HK-2 (cell line): Measurements from ENCODE around the gene PPP1R10.

ENCODE experiments used
- DNase-seq: peaks from one replicate; pipeline ENCODE4 v3.0.0-alpha.2; 2018; ENCODE audit not compliant: unreplicated experiment

Gene PPP1R10

DNA sequence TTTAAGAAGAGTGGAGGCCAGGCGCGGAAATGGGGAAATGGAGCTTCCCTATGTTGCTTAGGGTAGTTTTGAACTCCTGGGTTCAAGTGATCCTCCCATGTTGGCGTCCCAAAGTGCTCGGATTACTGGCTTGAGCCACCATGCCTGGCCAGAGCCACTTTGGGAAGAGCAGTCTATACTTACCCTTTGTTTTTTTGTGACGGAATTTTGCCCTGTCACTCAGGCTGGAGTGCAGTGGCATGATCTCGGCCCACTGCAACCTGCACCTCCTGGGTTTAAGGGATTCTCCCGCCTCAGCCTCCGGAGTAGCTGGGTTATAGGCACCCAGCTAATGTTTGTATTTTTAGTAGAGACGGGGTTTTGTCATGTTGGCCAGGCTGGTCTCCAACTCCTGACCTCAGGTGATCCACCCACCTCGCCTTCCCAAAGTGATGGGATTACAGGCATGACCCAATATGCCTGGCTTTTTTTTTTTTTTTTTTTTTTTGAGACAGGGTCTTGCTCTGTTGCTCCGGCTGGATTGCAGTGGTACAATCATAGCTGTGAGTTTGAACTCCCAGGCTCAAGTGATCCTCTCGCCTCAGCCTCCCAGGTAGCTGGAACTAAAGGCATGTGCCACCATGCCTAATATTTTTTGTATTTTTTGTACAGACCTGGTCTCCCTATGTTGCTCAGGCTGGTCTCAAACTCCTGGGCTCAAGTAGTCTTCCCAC lies 18.0 kb downstream of the PPP1R10 start:
- DNase-seq = no peak

DNA sequence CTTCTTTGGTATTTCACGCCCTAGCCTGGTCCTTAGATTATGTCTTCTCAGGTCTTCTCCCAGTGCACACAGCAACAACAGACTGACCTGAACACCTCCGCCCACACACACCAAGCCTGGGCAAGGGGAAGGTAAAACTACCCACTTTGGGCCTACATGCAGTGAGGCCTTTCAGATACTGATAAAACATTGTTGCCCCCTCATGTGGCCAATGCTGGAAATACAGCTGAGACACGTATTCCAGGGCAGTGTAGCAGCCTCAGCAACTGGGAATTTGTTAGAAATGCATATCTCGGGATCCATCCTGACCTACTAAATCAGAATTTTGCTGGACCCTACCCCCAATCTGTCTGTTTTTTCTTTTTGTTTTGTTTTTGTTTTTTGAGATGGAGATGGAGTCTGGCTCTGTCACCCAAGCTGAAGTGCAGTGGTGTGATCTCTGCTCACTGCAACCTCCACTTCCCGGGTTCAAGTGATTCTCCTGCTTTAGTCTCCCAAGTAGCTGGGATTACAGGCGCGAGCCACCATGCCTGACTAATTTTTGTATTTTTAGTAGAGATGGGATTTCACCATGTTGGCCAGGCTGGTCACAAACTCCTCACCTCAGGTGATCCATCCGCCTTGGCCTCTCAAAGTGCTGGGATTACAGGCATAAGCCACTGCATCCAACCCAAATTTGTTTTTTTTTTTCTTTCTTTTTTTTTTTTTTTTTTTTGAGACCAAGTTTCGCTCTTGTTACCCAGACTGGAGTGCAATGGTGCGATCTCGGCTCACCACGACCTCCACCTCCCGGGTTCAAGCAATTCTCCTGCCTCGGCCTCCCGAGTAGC lies 19.5 kb downstream of the PPP1R10 start:
- peak; percentile 72 for DNase-seq

DNA sequence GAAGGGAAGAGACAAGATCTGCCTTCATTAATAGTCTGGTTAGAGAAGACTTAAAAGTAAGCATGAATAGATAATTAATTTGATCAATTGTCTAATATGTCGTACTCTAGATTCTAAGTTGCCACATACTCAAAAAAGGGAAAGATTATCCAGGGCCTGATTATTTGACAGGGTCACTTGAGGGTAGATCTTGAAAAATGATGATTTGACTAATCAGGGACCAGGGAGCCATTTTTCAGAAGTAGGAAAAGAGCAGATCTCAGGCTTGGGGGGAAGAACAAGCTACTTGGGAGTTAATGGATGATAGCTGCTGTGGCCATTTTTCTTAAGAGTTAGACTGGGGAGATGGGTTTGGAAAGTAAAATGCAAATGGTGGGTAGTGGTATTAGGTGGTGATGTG lies 24.8 kb downstream of the PPP1R10 start:
- no peak for DNase-seq

GRCh38 chr6:30591008-30591407 lies 26.0 kb downstream of the PPP1R10 start:
- DNase-seq = no peak

- no peak for DNase-seq
Measured at GRCh38 chr6:30590509-30590908, 26.5 kb downstream of the PPP1R10 start.

- no peak for DNase-seq
Measured at GRCh38 chr6:30589754-30590358, 27.2 kb downstream of the PPP1R10 start.

DNA sequence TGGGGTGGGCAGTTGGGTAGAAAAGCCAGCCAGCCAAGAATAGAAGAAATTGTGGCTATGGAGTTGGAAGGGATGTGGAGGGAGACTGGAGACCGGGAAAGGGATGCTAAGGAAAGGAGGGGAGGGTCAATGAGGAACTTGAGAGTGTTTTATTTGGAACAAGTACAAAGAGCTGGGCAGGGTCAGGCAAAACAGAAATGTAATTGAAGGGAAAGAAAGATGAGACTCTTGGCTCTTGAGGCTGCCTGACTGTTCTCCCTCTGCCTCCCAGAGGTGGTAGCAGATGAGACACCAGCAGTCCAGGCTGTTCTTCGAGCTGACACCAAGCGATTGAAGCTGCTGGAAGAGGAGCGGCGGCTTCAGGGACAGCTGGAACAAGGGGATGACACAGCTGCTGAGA lies 33.1 kb downstream of the PPP1R10 start:
- no peak for DNase-seq

DNA sequence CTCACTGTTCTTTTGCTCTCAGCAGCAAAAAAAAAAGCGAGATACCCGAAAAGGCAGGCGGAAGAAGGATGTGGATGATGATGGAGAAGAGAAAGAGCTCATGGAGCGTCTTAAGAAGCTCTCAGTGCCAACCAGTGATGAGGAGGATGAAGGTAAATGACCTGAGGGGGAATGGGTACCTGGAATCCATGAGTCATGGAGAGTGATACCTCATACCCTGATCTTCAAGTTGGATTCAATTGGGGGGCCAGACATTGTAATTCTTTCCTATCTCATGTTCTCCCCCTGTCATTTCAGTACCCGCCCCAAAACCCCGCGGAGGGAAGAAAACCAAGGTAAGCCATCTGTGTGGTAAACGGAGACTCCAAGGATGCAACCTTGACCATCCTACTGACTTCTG lies 39.0 kb downstream of the PPP1R10 start:
- no peak for DNase-seq

DNA sequence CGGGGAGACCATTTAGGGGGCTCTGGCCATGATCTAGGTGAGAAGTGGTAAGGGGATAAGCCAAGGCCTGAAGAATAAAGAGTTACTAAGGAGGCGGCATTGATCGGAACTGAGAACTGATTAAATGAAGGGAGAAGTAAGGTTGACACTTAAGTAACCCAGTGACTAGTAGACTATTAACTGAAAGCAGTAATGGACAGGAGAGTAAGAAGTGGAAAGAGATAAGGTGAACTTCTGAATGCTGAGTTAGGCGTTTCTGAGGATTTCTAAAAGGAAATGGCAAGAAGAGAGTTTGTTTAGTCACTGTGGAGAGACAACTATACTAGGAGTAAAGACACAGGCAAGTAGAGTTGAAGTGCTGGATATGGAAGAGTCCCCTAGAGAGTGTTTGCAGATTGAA lies 43.9 kb downstream of the PPP1R10 start:
- DNase-seq = no peak

GRCh38 chr6:30572148-30572547 lies 44.9 kb downstream of the PPP1R10 start:
- no peak for DNase-seq

- DNase-seq = no peak
Measured at GRCh38 chr6:30571762-30572082, 45.3 kb downstream of the PPP1R10 start.

DNA sequence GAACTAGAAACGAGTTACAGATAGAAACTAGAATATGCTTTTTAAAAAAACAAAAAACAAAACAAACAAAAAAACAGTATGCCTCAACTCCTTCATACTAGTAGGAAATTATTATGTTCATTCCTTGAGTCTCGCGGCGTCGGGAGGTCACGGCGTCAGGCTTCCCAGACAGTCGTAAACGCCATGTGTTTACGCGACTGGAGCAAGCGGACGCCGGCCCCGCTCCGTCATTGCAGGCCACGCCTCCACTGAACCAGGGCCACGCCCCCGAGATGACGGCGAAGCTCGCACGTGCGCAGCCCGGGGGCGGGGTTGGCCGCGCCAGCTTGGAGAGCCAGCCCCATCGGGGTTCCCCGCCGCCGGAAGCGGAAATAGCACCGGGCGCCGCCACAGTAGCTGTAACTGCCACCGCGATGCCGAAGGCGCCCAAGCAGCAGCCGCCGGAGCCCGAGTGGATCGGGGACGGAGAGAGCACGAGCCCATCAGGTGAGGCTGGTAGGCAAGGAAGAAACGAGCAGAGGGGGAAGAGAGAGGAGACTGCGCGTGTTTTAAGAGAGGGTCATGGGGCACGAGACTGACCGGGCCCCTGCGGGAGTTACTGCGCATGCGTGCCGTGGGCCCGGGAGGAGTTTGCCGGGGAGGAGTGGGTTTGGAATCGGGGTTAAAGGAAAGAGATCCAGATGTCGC lies 45.8 kb downstream of the PPP1R10 start, which contains the start of gene ABCF1:
TSS of gene ABCF1 (plus strand) at position 368 of the 687 bp plus-strand sequence. CDS start at position 414, 46 bp downstream.
- DNase-seq = peak; percentile 98

GRCh38 chr6:30570740-30571074 lies 46.3 kb downstream of the PPP1R10 start:
- DNase-seq = no peak

- no peak for DNase-seq
Measured at GRCh38 chr6:30570263-30570662, 46.8 kb downstream of the PPP1R10 start.

GRCh38 chr6:30568245-30568644 lies 48.8 kb downstream of the PPP1R10 start:
- DNase-seq = no peak

DNA sequence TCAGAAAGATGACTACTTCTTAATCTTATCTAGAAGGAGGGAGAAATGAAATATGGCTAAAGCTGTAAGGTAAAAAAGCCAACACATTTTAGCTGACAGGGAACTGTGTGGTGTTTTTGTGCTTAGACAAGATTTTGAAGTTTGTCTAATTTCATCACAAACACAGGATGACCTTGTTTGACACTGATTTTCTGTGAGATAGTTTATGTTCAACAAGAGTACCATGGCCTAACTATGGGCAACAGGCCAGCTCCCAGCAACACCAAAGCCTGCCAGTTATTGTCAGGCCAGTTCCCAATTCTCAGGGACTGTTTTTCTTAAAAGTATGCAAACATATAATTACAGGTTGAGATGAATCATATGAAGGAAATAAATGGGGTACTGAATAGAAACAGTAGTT lies 51.3 kb downstream of the PPP1R10 start:
- DNase-seq = no peak

- DNase-seq = no peak
Measured at GRCh38 chr6:30564114-30564513, 52.9 kb downstream of the PPP1R10 start.

- DNase-seq = no peak
Measured at GRCh38 chr6:30562470-30563425, 54.3 kb downstream of the PPP1R10 start.

GRCh38 chr6:30560930-30561329 lies 56.1 kb downstream of the PPP1R10 start:
- no peak for DNase-seq

GRCh38 chr6:30557683-30557981 lies 59.4 kb downstream of the PPP1R10 start:
- no peak for DNase-seq

DNA sequence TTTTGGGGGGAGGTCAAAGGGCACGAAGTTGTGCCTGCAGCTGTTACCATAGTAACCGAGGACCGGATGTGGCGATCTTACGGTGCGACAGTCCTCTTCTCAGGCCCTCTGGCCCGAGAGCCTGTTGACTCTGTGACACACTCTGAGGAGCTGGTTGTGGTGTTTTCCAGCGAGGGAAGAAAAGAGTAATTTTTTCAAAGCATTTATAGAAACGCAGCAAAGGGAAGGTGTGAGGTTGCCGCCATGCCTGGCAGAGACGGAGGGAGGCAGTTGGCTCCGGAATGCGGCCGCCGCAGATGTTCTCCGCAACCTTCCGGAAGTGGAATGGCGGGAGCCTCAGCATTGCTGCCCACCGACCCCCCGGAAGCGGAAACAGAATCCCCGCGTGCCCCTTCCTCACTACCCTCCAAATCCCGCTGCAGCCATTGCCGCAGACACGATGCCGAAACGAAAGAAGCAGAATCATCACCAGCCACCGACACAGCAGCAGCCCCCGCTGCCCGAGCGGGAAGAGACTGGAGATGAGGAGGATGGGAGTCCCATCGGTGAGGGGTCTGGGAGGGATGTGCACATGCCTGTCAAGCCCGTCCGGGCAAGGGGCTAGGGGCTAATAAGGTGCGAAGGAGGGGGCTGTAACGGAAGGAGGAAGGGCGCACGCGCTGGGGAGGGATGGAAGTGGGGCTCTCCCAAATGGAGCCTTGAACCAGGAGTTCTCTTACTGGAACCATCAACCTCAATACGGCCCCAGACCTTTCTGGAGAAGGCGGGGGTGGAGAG lies 59.9 kb downstream of the PPP1R10 start, which contains the start of gene PRR3:
TSS of gene PRR3 (plus strand) at position 390 of the 777 bp plus-strand sequence. CDS start at position 440, 50 bp downstream.
- peak; percentile 78 for DNase-seq
